IMR-90 (cell line): ENCODE data around the gene CCNI2. TPM values are rescaled to one million over a fixed set of nuclear protein-coding genes. Genes with fewer than 3 reads are reported as not detected.

Experiments
- ATAC-seq: fragments of 200-7000 bp; cut with Tn5 transposase; 2 replicates; pipeline ENCODE4 v1.9.1; 2020; ENCODE audit warnings: low read depth, mild to moderate bottlenecking, moderate library complexity
- BruUV-seq: library from RNA; stranded (reverse); fragments of 400-500 nt; replicated peaks from 2 replicates; lab custom pipeline; 2021; lab: Mats Ljungman, UMichigan
- CTCF ChIA-PET: fragments of 300-600 bp; formaldehyde crosslinking; extraction: SDS; loops from one replicate; lab custom pipeline; 2021; ENCODE audit warnings: antibody characterized with exemption; lab: Yijun Ruan, JAX
- POLR2A ChIA-PET: fragments of 300-600 bp; sonication (Branson Sonifier 250); formaldehyde crosslinking; loops from one replicate; lab custom pipeline; 2022; ENCODE audit warnings: antibody characterized with exemption; ENCODE audit not compliant: unreplicated experiment; lab: Charles Lee
- DNase-seq: peaks from one replicate; pipeline ENCODE4 v3.0.0; 2013
- H2AFZ ChIP-seq: replicated peaks from 2 replicates; pipeline ENCODE3; 2013; ENCODE audit warnings: low read length, mild to moderate bottlenecking; ENCODE audit not compliant: poor library complexity
- H2AK5ac ChIP-seq: 2 replicates; pipeline ENCODE4 v1.6.1; 2013; ENCODE audit warnings: low read depth, low read length, inconsistent platforms
- H2AK9ac ChIP-seq: replicated peaks from 2 replicates; pipeline ENCODE3; 2013; ENCODE audit warnings: mild to moderate bottlenecking, low read depth, low read length, moderate library complexity; ENCODE audit not compliant: poor library complexity
- H2BK120ac ChIP-seq: 2 replicates; pipeline ENCODE4 v1.6.1; 2013; ENCODE audit warnings: low read depth, low read length, inconsistent platforms
- H2BK15ac ChIP-seq: 3 replicates; pipeline ENCODE4 v1.6.1; 2013; ENCODE audit warnings: low read depth, low read length, inconsistent platforms
- H2BK20ac ChIP-seq: 2 replicates; pipeline ENCODE4 v1.6.1; 2013; ENCODE audit warnings: low read depth, mild to moderate bottlenecking, inconsistent platforms, low read length, moderate library complexity
- H2BK5ac ChIP-seq: 2 replicates; pipeline ENCODE4 v1.6.1; 2013; ENCODE audit warnings: mild to moderate bottlenecking, low read depth, low read length, inconsistent platforms; ENCODE audit not compliant: poor library complexity, severe bottlenecking
- H3K14ac ChIP-seq: replicated peaks from 2 replicates; pipeline ENCODE4 v1.6.1; 2013; ENCODE audit warnings: low read depth, low read length, inconsistent platforms
- H3K18ac ChIP-seq: 2 replicates; pipeline ENCODE4 v1.6.1; 2013; ENCODE audit warnings: low read depth, low read length, control low read depth
- H3K23ac ChIP-seq: 2 replicates; pipeline ENCODE4 v1.6.1; 2013; ENCODE audit warnings: low read depth, low read length, inconsistent platforms
- H3K27ac ChIP-seq: 2 replicates; pipeline ENCODE4 v1.5.1; 2013; ENCODE audit warnings: mild to moderate bottlenecking, control low read depth, low read length; ENCODE audit not compliant: insufficient read depth
- H3K27me3 ChIP-seq: 2 replicates; pipeline ENCODE4 v1.6.1; 2013; ENCODE audit warnings: low read length; ENCODE audit not compliant: control insufficient read depth, insufficient read depth
- H3K36me3 ChIP-seq: 2 replicates; pipeline ENCODE4 v1.6.1; 2013; ENCODE audit warnings: low read length, mixed read lengths; ENCODE audit not compliant: control insufficient read depth, insufficient read depth
- H3K4ac ChIP-seq: 2 replicates; pipeline ENCODE4 v1.6.1; 2013; ENCODE audit warnings: low read depth, low read length, inconsistent platforms
- H3K4me1 ChIP-seq: 2 replicates; pipeline ENCODE4 v1.6.1; 2013; ENCODE audit warnings: low read length, mixed read lengths; ENCODE audit not compliant: control insufficient read depth, insufficient read depth
- H3K4me2 ChIP-seq: 2 replicates; pipeline ENCODE4 v1.6.1; 2013; ENCODE audit warnings: low read depth, mild to moderate bottlenecking, control low read depth, low read length, moderate library complexity
- H3K4me3 ChIP-seq: 2 replicates; pipeline ENCODE4 v1.5.1; 2013; ENCODE audit warnings: low read depth, mild to moderate bottlenecking, control low read depth, low read length, moderate library complexity; ENCODE audit not compliant: insufficient read depth
- H3K56ac ChIP-seq: 2 replicates; pipeline ENCODE4 v1.6.1; 2013; ENCODE audit warnings: low read length, inconsistent platforms; ENCODE audit not compliant: insufficient read depth; ENCODE audit errors: extremely low read depth
- H3K79me1 ChIP-seq, 2 experiments: 2 replicates each; pipeline ENCODE4 v1.6.1; 2013; ENCODE audit warnings: low read length in 2 of 2, inconsistent platforms in 1 of 2, low read depth in 1 of 2
- H3K9ac ChIP-seq: 2 replicates; pipeline ENCODE4 v1.6.1; 2013; ENCODE audit warnings: low read depth, low read length, control low read depth
- H3K9me1 ChIP-seq: 2 replicates; pipeline ENCODE4 v1.6.1; 2013; ENCODE audit warnings: low read length, inconsistent platforms; ENCODE audit not compliant: insufficient read depth
- H3K9me3 ChIP-seq: 2 replicates; pipeline ENCODE4 v1.6.1; 2013; ENCODE audit warnings: low read length; ENCODE audit not compliant: control insufficient read depth, insufficient read depth
- H4K20me1 ChIP-seq: 2 replicates; pipeline ENCODE4 v1.6.1; 2013; ENCODE audit warnings: low read length, inconsistent platforms; ENCODE audit not compliant: insufficient read depth
- H4K5ac ChIP-seq: 2 replicates; pipeline ENCODE4 v1.6.1; 2013; ENCODE audit warnings: mild to moderate bottlenecking, low read depth, low read length, control low read depth
- H4K8ac ChIP-seq, 2 experiments: 2 replicates each; pipeline ENCODE4 v1.6.1; 2013; ENCODE audit warnings: low read depth in 2 of 2, low read length in 2 of 2, control low read depth in 1 of 2, inconsistent platforms in 1 of 2
- H4K91ac ChIP-seq: 2 replicates; pipeline ENCODE4 v1.6.1; 2013; ENCODE audit warnings: low read depth, low read length, inconsistent platforms; ENCODE audit not compliant: insufficient read depth
- BHLHE40 ChIP-seq: fragments of 150-350 bp; IDR thresholded peaks from 2 replicates; pipeline ENCODE4 v1.6.1; 2016; ENCODE audit warnings: mild to moderate bottlenecking, low read depth, low read length
- WGBS, 2 experiments: methylation state at CpG; one replicate each; pipeline versions ENCODE4 v1.1.5 to v1.1.7; 2013; ENCODE audit warnings: missing lambda C conversion rate in 2 of 2; ENCODE audit not compliant: insufficient read length in 1 of 2; ENCODE audit errors: extremely low coverage in 2 of 2; 5-methylcytosine and 5-hydroxymethylcytosine counted together
- dilution Hi-C: fragments of 300-500 bp; cut with HindIII; formaldehyde crosslinking; loops from one replicate; pipeline ENCODE4 v1.14.3; 2018; ENCODE audit warnings: low sequenced_read_pairs; ENCODE audit not compliant: unreplicated experiment
- in situ Hi-C: fragments of 300-500 bp; cut with MboI; formaldehyde crosslinking; loops from 3 replicates; pipeline ENCODE4 v1.14.3; 2019; ENCODE audit warnings: low sequenced_read_pairs, inconsistent platforms, mixed read lengths
- intact Hi-C: fragments of 100-400 bp; cut with micrococcal nuclease; formaldehyde crosslinking; loops from 2 replicates; pipeline ENCODE4 v1.10.0; 2022
- polyA plus RNA-seq, 3 experiments: library from polyadenylated mRNA; depleted of rRNA; stranded (reverse); fragments of >200 nt; gene quantifications; 2 replicates each; pipeline ENCODE4 v1.2.3, GENCODE V29; 2012; ENCODE audit warnings: low replicate concordance in 1 of 3
- total RNA-seq: library from RNA; depleted of rRNA; stranded (reverse); fragments of >200 nt; gene quantifications from 2 replicates; pipeline ENCODE4 v1.2.3, GENCODE V29; 2012

CCNI2 gene
- total and polyA plus RNA-seq, 2 of the 4 experiments (the other 2 are of a cell fraction), result not detected

- intact Hi-C loops, result no loop called here
- no peak for TF ChIP-seq BHLHE40
- Histone ChIP-seq H4K20me1 (no peaks in the 10 kb centered on the region), H3K4ac (no peak overlapping the region), H3K9ac (no peak overlapping the region), H3K4me2 (no peak overlapping the region), H3K9me3 (no peaks in the 10 kb centered on the region; the same call in 1 of the 2 replicates), H3K23ac (no peak overlapping the region), H3K56ac (no peak overlapping the region), H3K27me3 (peaks cover 33% of the 10 kb centered on the region), H4K91ac (no peak overlapping the region), H2BK120ac (no peak overlapping the region), H3K4me3 (no peak overlapping the region), H2BK15ac (no peak overlapping the region), H2BK20ac (no peak overlapping the region), H3K79me1 (no peaks in the 10 kb centered on the region), H4K8ac (no peak overlapping the region), H4K5ac (no peak overlapping the region), H3K4me1 (peaks cover 3% of the 10 kb centered on the region; the same call in 1 of the 2 replicates), H2BK5ac (no peak overlapping the region), H3K9me1 (no peaks in the 10 kb centered on the region), H3K18ac (no peak overlapping the region), H2AFZ (no peak overlapping the region), H3K14ac (no peak overlapping the region), H2AK9ac (no peak overlapping the region), H3K27ac (no peak overlapping the region), H2AK5ac (no peak overlapping the region), H3K36me3 (no peaks in the 10 kb centered on the region)
- DNase-seq (no peak), ATAC-seq (no peak)
- dilution Hi-C loops, result no loop called here
- BruUV-seq, result no TSS peak
- in situ Hi-C loops, result no loop called here
- WGBS, 2 experiments, result no CpG with 5 or more reads among the region's 10 CpGs
- CTCF ChIA-PET, result interaction anchor here (0.6 to 1.2 kb wide), 3 partner anchors 70 to 224 kb away, joined by 3 read pairs; no protein-coding TSS in a partner anchor
- POLR2A ChIA-PET, result no interaction called here
These were observed 3.4 kb downstream of the CCNI2 start for GRCh38 chr5:132750471-132751230.
